GM21367 (cell line): ENCODE measurements around the gene VTN.
A peak's percentile ranks its signal among the peaks of the same experiment; 100 is the strongest.
"Not testable (repeated sequence)": the region's sequence is repeated elsewhere in the genome, so short reads cannot be mapped to it uniquely, and the experiment has no call there.

Source experiments
- ATAC-seq: cut with Tn5 transposase; IDR thresholded peaks from one replicate; pipeline ENCODE4 v1.9.1; 2021; ENCODE audit not compliant: unreplicated experiment

VTN gene

GRCh38 chr17:28344011-28344410, 26.1 kb downstream of the VTN start:
- no peak for ATAC-seq

GRCh38 chr17:28343491-28343932, 26.6 kb downstream of the VTN start:
- ATAC-seq: no peak

GRCh38 chr17:28342313-28342712, 27.8 kb downstream of the VTN start:
- no peak for ATAC-seq

GRCh38 chr17:28341516-28341915, 28.6 kb downstream of the VTN start:
- ATAC-seq: no peak

GRCh38 chr17:28340374-28340773, 29.7 kb downstream of the VTN start:
- ATAC-seq: no peak

GRCh38 chr17:28339431-28339830, 30.7 kb downstream of the VTN start:
- no peak for ATAC-seq

GRCh38 chr17:28338769-28339212, 31.3 kb downstream of the VTN start:
- not testable (repeated sequence) for ATAC-seq

GRCh38 chr17:28338056-28338768, 31.9 kb downstream of the VTN start:
- no peak for ATAC-seq

- no peak for ATAC-seq
These were observed 33.9 kb downstream of the VTN start for GRCh38 chr17:28335959-28336871.

- ATAC-seq: peak; percentile 93
These were observed 34.7 kb downstream of the VTN start, which contains the start of the genes IFT20 and TNFAIP1 for GRCh38 chr17:28335201-28335958. IFT20 (minus strand) TSS chr17:28335472; CDS start chr17:28331985, 3,487 bp downstream. TNFAIP1 (plus strand) TSS chr17:28335761; CDS start chr17:28339522, 3,761 bp downstream.

GRCh38 chr17:28334666-28335200, 35.4 kb downstream of the VTN start:
- no peak for ATAC-seq

- ATAC-seq: no peak
These were observed 35.9 kb downstream of the VTN start for GRCh38 chr17:28334171-28334570.

GRCh38 chr17:28333083-28333746, 36.9 kb downstream of the VTN start:
- no peak for ATAC-seq

GRCh38 chr17:28331891-28332420, 38.2 kb downstream of the VTN start:
- ATAC-seq: no peak

- no peak for ATAC-seq
These were observed 39.4 kb downstream of the VTN start for GRCh38 chr17:28330671-28331070.

- no peak for ATAC-seq
These were observed 41.8 kb downstream of the VTN start for GRCh38 chr17:28328325-28328724.

- no peak for ATAC-seq
These were observed 42.4 kb downstream of the VTN start for GRCh38 chr17:28327709-28328108.

- ATAC-seq: no peak
These were observed 43.0 kb downstream of the VTN start for GRCh38 chr17:28327031-28327607.

GRCh38 chr17:28326114-28326513, 44.0 kb downstream of the VTN start:
- ATAC-seq: no peak

- ATAC-seq: no peak
These were observed 44.9 kb downstream of the VTN start for GRCh38 chr17:28325211-28325610.
